ENCODE results near the gene PTBP1.
A peak's percentile ranks its signal among the peaks of the same experiment; 100 is the strongest.

Gene PTBP1

GRCh38 chr19:797528-798414, 519 bp downstream of the PTBP1 start:
- DNase-seq (ENCODE audit: low read depth) = peak; percentile 77

GRCh38 chr19:798415-799075, 1.3 kb downstream of the PTBP1 start:
- no peak for DNase-seq (ENCODE audit: low read depth)

DNA sequence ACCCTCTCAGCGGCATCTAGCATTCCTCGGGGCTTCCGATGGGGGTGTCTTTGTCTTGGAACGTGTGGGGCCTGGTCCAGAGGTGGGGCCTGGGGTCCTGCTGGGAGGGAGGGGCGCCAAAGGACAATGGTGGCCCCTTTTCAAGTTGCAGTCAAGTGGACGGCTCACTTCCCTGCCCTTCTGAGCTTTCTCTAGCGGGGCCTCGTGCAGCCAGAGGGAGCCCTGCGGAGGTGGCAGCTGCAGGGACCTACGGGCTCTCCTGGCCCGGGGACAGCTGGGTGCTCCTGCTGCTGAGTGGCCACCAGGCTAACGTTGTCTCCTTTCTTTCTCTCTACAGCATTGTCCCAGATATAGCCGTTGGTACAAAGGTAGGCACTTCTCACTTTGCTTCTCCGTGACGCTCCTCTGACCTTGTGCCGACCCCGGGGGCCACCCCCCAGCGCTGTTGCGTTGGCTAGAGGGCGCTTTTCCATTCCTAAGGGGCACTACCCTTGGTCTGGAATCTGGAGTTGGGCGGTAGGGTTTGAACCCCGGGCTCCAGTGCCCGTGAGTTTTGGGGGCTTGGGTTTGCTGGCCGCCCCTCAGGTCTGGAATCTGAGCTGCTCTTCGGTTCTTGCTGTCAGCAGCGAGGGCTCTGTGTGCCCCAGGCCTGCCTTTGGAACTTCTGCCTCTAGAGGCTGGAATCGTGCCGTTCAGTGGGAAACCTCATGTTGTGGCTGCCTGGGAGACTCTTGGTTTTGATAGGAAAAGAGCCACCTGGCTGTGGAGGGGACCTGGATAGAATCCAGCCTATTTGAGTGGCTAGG, 2.0 kb downstream of the PTBP1 start:
- no peak for DNase-seq (ENCODE audit: low read depth)

GRCh38 chr19:800360-801029, 3.2 kb downstream of the PTBP1 start:
- DNase-seq (ENCODE audit: low read depth) = no peak

GRCh38 chr19:801030-801860, 4.0 kb downstream of the PTBP1 start:
- DNase-seq (ENCODE audit: low read depth) = no peak

- no peak for DNase-seq (ENCODE audit: low read depth)
Measured at GRCh38 chr19:801861-802497, 4.7 kb downstream of the PTBP1 start.

- DNase-seq (ENCODE audit: low read depth) = no peak
Measured at GRCh38 chr19:802498-803098, 5.3 kb downstream of the PTBP1 start.

DNA sequence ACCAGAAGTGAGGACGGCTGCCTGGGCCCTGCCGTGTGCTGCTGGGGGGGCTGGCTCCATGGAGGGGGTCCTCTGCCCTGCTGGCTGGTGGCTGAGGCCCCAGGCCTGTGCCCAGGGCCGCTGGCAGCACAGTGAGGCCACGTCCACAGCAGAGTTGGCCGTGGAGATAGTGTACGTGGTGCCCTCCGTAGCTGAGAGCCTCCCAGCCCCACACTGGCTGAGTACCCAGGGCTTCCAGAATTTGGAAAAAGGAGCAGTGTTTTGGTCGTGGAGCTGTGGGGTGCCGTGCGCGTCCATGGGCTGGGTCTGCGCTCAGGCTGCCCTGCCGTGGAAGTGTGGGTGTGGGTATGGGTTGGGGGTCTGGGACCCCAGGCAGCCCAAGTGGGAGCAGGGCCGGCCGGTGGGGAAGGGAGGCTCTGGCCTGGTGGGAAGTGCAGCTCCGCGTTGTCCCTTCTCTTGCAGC, 5.9 kb downstream of the PTBP1 start:
- DNase-seq (ENCODE audit: low read depth) = no peak

- DNase-seq (ENCODE audit: low read depth) = no peak
Measured at GRCh38 chr19:803686-804418, 6.6 kb downstream of the PTBP1 start.

DNA sequence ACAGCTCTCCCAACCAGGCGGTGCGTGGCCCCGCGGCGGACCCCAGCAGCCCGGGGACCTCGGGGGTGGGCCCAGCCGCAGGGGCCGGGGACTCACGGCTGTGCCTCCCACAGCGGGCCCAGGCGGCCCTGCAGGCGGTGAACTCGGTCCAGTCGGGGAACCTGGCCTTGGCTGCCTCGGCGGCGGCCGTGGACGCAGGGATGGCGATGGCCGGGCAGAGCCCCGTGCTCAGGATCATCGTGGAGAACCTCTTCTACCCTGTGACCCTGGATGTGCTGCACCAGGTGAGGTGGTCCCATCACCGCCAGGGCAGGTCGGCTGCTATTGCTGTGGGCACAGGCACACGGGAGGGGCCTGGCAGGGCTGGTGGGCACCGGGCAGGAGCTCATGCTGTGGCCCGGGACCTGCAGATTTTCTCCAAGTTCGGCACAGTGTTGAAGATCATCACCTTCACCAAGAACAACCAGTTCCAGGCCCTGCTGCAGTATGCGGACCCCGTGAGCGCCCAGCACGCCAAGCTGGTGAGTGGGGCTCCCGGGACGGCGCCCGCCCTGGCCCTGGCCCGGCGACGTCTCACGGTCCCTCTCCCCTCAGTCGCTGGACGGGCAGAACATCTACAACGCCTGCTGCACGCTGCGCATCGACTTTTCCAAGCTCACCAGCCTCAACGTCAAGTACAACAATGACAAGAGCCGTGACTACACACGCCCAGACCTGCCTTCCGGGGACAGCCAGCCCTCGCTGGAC, 7.3 kb downstream of the PTBP1 start:
- DNase-seq (ENCODE audit: low read depth) = no peak

- DNase-seq (ENCODE audit: low read depth) = no peak
Measured at GRCh38 chr19:805166-805551, 7.9 kb downstream of the PTBP1 start.

DNA sequence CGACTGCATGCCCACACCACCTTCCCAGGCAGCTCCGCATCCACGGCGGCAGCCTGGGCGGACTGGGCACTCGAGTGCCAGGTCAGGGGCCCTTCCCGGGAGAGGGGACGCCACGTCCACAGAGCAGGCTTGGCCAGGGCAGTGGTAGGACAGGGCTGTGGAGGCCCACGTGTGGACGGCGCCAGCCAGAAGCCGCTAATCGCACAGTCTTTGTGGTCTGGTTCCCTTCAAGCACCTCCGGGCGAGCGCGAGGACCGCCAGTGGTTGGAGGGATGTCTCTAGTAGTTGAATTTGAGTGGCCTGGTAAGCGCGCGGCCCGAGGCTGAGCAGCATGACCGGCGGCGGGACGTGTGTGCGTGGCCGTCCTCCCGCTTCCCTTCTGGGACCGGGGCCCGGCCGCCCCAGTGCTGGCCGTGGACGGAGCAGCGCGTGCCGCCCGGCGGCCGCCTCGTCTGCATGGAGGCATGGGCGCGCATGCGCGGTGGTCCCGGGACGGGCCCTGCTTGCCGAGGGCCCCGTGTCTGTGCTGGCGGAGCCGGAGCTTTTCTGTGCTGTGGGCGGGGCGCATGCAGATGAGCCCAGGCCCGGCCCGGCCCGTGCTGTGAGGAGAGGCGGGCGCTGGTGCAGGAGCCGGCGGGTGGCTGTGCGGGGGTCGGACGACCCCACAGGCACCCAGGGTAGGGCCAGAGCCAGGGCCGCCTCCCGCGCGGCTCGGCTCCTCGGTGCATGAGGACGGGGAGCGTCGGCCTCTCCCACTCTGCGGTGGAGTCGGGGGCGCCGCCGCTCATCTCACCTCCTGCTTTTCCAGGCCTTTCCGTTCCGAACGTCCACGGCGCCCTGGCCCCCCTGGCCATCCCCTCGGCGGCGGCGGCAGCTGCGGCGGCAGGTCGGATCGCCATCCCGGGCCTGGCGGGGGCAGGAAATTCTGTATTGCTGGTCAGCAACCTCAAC, 8.6 kb downstream of the PTBP1 start:
- no peak for DNase-seq (ENCODE audit: low read depth)

- no peak for DNase-seq (ENCODE audit: low read depth)
Measured at GRCh38 chr19:806815-807421, 9.7 kb downstream of the PTBP1 start.

- no peak for DNase-seq (ENCODE audit: low read depth)
Measured at GRCh38 chr19:807627-808422, 10.6 kb downstream of the PTBP1 start.

DNA sequence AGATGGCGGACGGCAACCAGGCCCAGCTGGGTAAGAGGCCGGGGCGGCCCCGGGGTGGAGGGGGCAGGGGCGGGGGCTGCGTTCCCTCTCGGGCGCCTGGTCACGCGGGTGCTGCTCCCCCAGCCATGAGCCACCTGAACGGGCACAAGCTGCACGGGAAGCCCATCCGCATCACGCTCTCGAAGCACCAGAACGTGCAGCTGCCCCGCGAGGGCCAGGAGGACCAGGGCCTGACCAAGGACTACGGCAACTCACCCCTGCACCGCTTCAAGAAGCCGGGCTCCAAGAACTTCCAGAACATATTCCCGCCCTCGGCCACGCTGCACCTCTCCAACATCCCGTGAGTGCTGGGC, 11.1 kb downstream of the PTBP1 start:
- DNase-seq (ENCODE audit: low read depth) = no peak

GRCh38 chr19:810077-810855, 13.0 kb downstream of the PTBP1 start:
- DNase-seq (ENCODE audit: low read depth) = no peak

Data from stromal cell of bone marrow (primary cell).